CD8-positive, alpha-beta memory T cell (primary cell): ENCODE measurements around the gene ZNF69. TPM values are rescaled to one million over a fixed set of nuclear protein-coding genes. Genes with fewer than 3 reads are reported as not detected.
"Not testable (repeated sequence)": the region's sequence is repeated elsewhere in the genome, so short reads cannot be mapped to it uniquely, and the experiment has no call there.

Experiments used
- CTCF ChIA-PET: fragments of 350-600 bp; sonication (Branson Sonifier 250); formaldehyde crosslinking; loops from one replicate; lab custom pipeline; 2021; ENCODE audit warnings: antibody characterized with exemption; lab: Charles Lee
- POLR2A ChIA-PET: fragments of 350-600 bp; sonication (Branson Sonifier 250); formaldehyde crosslinking; loops from one replicate; lab custom pipeline; 2021; ENCODE audit warnings: antibody characterized with exemption; lab: Charles Lee
- DNase-seq, 5 donors: peaks; one replicate each; pipeline versions ENCODE4 v3.0.0 to v3.0.0-alpha.2; 2020 to 2022; ENCODE audit warnings: mixed read lengths in 1 of 5
- H3K27ac ChIP-seq: one replicate; pipeline ENCODE4 v1.7.0; 2013; ENCODE audit warnings: low read depth, mild to moderate bottlenecking, low read length, moderate library complexity
- H3K27me3 ChIP-seq: 2 replicates; pipeline ENCODE4 v1.7.0; 2013; ENCODE audit warnings: low read length, mild to moderate bottlenecking; ENCODE audit not compliant: insufficient read depth, poor library complexity, severe bottlenecking
- H3K36me3 ChIP-seq: 2 replicates; pipeline ENCODE4 v1.7.0; 2013; ENCODE audit warnings: mild to moderate bottlenecking, low read length, moderate library complexity; ENCODE audit not compliant: insufficient read depth
- H3K4me1 ChIP-seq: 2 replicates; pipeline ENCODE4 v1.7.0; 2013; ENCODE audit warnings: mild to moderate bottlenecking, low read length, moderate library complexity; ENCODE audit not compliant: insufficient read depth
- H3K4me3 ChIP-seq: 2 replicates; pipeline ENCODE4 v1.7.0; 2013; ENCODE audit warnings: mild to moderate bottlenecking, low read length
- H3K9me3 ChIP-seq: 2 replicates; pipeline ENCODE4 v1.7.0; 2013; ENCODE audit warnings: mild to moderate bottlenecking, low read length
- H3K27ac Mint-ChIP-seq, 8 donors: one replicate each; pipeline ENCODE4 v1.8.0; 2020 to 2021; ENCODE audit warnings: mixed read lengths in 8 of 8, mild to moderate bottlenecking in 6 of 8, inconsistent platforms in 3 of 8, moderate library complexity in 3 of 8
- H3K27me3 Mint-ChIP-seq, 2 donors: one replicate each; pipeline ENCODE4 v1.8.0; 2020 to 2021; ENCODE audit warnings: mixed read lengths in 2 of 2, mild to moderate bottlenecking in 1 of 2, moderate library complexity in 1 of 2
- H3K36me3 Mint-ChIP-seq, 3 donors: one replicate each; pipeline ENCODE4 v1.8.0; 2020 to 2021; ENCODE audit warnings: mixed read lengths in 3 of 3, inconsistent platforms in 1 of 3, mild to moderate bottlenecking in 1 of 3
- H3K4me1 Mint-ChIP-seq, 3 donors: one replicate each; pipeline ENCODE4 v1.8.0; 2020 to 2021; ENCODE audit warnings: mixed read lengths in 3 of 3, inconsistent platforms in 1 of 3, mild to moderate bottlenecking in 1 of 3
- H3K4me3 Mint-ChIP-seq, 7 donors: one replicate each; pipeline ENCODE4 v1.8.0; 2020 to 2021; ENCODE audit warnings: mixed read lengths in 7 of 7, mild to moderate bottlenecking in 6 of 7, moderate library complexity in 4 of 7, inconsistent platforms in 2 of 7
- H3K9me3 Mint-ChIP-seq, 5 donors: one replicate each; pipeline ENCODE4 v1.8.0; 2020 to 2022; ENCODE audit warnings: mixed read lengths in 5 of 5, mild to moderate bottlenecking in 3 of 5, moderate library complexity in 2 of 5, inconsistent platforms in 1 of 5
- polyA plus RNA-seq: library from polyadenylated mRNA; unstranded; fragments of 300-500 nt; fragmentation: Illumina TruSeq; gene quantifications from one replicate; pipeline ENCODE4 v1.2.3, GENCODE V29; 2021
- total RNA-seq, 2 experiments: library from RNA; stranded (reverse); gene quantifications; one replicate each; pipeline ENCODE4 v1.2.3, GENCODE V29; 2021

Gene ZNF69
- total and polyA plus RNA-seq, 3 experiments from 2014 or later: 1.8 to 4.1 (median 2.0) TPM

DNA sequence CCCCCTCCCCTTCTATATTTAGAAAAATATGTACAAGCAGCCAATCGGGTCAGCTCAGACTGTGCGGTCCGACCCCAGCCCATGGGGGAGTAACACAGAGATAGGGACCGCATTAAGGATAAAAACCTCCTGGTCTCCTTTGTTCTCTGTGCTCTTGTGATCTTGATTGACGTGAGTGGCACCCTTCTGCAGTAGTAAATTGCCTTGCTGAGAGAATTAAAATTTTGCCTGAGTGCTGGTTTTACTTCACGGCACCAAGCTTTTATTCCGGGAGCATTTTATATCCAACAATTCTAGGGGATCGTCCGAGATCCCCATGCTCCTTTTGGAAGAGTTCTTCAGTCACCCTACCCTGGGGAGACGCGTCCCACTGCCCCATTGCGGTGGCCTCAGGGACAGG lies 7.0 kb upstream of the ZNF69 start:
- peak overlapping the region in 1 of 8 donors; percentile 9 for H3K27ac Mint-ChIP-seq
- H3K9me3 Mint-ChIP-seq: peaks cover 0 to 2% (median 0%) of the 10 kb centered on the region in 5 donors
- H3K27me3 ChIP-seq: no peaks in the 10 kb centered on the region
- H3K4me3 ChIP-seq: no peak overlapping the region
- ChIA-PET POLR2A (interaction anchor here (1.0 kb wide), 1 partner anchor 44 kb away, joined by 3 read pairs; no protein-coding TSS in a partner anchor), CTCF (interaction anchor here (0.8 to 7.5 kb wide), 7 partner anchors 10 to 282 kb away, joined by 3 to 43 read pairs (median 3); partner anchors contain the start of genes ZNF136, ZNF20, ZNF491 and ZNF700)
- DNase-seq: no peak
- peaks cover 0 to 2% (median 2%) of the 10 kb centered on the region in 3 donors for H3K4me1 Mint-ChIP-seq
- H3K36me3 Mint-ChIP-seq: no peaks in the 10 kb centered on the region
- H3K4me1 ChIP-seq: no peaks in the 10 kb centered on the region
- no peaks in the 10 kb centered on the region for H3K36me3 ChIP-seq
- no peak overlapping the region for H3K27ac ChIP-seq
- no peaks in the 10 kb centered on the region for H3K9me3 ChIP-seq
- peaks cover 0 to 4% of the 10 kb centered on the region in 2 donors for H3K27me3 Mint-ChIP-seq
- no peak overlapping the region for H3K4me3 Mint-ChIP-seq

DNA sequence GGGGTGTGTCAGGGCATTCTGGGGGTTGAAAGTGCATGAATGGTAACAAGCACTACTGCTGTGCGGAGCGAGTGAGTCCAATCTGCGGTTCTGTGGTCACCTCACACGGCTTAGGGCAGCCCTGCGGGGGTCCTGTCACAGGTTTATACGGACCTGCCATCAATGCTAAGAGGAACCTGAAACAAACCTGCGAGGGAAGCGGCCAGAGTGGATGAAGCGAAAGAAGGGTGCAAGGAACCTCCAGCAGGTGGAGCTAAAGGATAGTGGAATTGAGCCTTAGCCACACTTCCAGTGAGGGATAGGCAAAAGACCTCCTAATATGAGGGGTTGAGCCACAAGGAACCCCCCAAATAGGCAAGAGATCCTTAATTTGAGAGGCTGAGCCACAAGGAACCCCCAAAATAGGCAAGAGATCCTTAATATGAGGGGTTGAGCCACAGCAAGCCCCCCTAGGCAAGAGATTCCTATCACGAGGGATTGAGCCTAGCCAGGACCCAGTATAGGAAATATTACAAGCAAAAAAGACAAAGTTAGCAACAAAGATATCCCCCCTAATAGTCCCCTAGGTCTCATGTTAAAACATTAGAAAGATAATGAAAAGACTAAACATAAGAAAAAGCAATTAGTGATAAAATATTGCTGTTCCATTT lies 6.3 kb upstream of the ZNF69 start:
- Mint-ChIP-seq H3K27me3 (peaks cover 0 to 4% of the 10 kb centered on the region in 2 donors), H3K36me3 (peaks cover 0 to 2% (median 0%) of the 10 kb centered on the region in 3 donors), H3K27ac (peak overlapping the region in 1 of 8 donors; percentile 5), H3K9me3 (peaks cover 0 to 2% (median 0%) of the 10 kb centered on the region in 5 donors), H3K4me1 (peaks cover 0 to 2% (median 2%) of the 10 kb centered on the region in 3 donors), H3K4me3 (peak overlapping the region in 1 of 7 donors; percentile 42)
- Histone ChIP-seq H3K36me3 (no peaks in the 10 kb centered on the region), H3K4me3 (no peak overlapping the region), H3K9me3 (no peaks in the 10 kb centered on the region), H3K27ac (no peak overlapping the region), H3K4me1 (no peaks in the 10 kb centered on the region), H3K27me3 (no peaks in the 10 kb centered on the region)
- POLR2A ChIA-PET: interaction anchor here (1.0 kb wide), 1 partner anchor 43 kb away, joined by 3 read pairs; no protein-coding TSS in a partner anchor
- CTCF ChIA-PET: interaction anchor here (1.0 to 7.5 kb wide), 3 partner anchors 10 to 258 kb away, joined by 3 to 43 read pairs (median 12); partner anchors contain the start of genes ZNF20 and ZNF700
- peak; percentile 29 to 69 (median 45) for DNase-seq

DNA sequence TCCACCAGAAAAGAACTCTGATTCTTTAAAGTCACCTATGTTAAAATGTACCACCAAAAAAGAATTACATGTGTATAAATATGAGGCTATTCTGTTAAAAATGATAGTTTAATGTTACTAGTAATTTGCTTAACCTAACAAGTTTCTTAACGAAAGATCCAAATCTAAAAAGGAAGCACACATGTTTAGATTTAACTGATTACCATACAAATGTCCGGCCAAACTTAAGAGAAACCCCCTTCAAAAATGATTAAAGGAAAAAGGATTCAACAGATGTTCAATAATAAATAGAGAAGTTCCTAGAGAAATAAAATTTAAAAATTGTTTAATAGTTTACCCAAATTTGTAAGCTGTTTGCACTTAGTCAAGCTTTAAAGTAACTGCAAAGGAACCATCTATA lies 5.0 kb upstream of the ZNF69 start:
- Mint-ChIP-seq H3K27ac (no peak overlapping the region), H3K9me3 (peaks cover 0 to 2% (median 0%) of the 10 kb centered on the region in 5 donors), H3K36me3 (peaks cover 0 to 3% (median under 1%) of the 10 kb centered on the region in 3 donors), H3K4me1 (peaks cover 6 to 8% (median 7%) of the 10 kb centered on the region in 3 donors), H3K4me3 (no peak overlapping the region), H3K27me3 (peaks cover 0 to 3% of the 10 kb centered on the region in 2 donors)
- H3K27ac ChIP-seq: no peak overlapping the region
- ChIA-PET POLR2A (no interaction called here), CTCF (interaction anchor here (1.0 to 7.5 kb wide), 4 partner anchors 41 to 257 kb away, joined by 3 to 43 read pairs (median 8); partner anchors contain the start of genes ZNF20 and ZNF491)
- no peaks in the 10 kb centered on the region for H3K27me3 ChIP-seq
- H3K4me1 ChIP-seq: peaks cover 5% of the 10 kb centered on the region
- no peaks in the 10 kb centered on the region for H3K36me3 ChIP-seq
- H3K4me3 ChIP-seq: no peak overlapping the region
- DNase-seq: no peak
- H3K9me3 ChIP-seq: no peaks in the 10 kb centered on the region

DNA sequence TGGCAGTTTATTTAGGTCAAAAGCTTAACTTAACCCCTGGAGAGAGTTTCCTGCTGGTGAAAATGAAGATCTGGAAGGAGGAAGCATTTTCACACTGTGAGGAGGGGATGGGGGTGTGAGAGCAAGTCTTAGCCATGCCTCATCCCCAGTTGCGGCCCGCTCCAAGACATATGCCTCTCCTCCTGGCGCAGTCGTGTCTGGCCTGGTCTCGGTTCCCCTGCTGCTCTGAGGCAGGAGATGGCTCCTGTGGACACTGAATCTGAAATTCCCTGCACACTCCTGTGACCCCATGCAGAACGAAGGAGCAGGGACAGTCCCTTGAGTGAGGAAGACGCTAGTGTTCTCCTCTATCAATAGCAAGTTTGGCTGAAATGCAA lies 360 bp upstream of the ZNF69 start:
- peaks cover 0 to 3% (median 3%) of the 10 kb centered on the region in 3 donors for H3K36me3 Mint-ChIP-seq
- H3K4me1 Mint-ChIP-seq: peaks cover 20 to 29% (median 25%) of the 10 kb centered on the region in 3 donors
- no peaks in the 10 kb centered on the region for H3K36me3 ChIP-seq
- H3K9me3 ChIP-seq: no peaks in the 10 kb centered on the region
- no peak overlapping the region for H3K27ac ChIP-seq
- no peaks in the 10 kb centered on the region for H3K27me3 ChIP-seq
- H3K4me3 Mint-ChIP-seq: peak overlapping the region; percentile 86 to 93 (median 88)
- peaks cover 0 to 4% of the 10 kb centered on the region in 2 donors for H3K27me3 Mint-ChIP-seq
- no peaks in the 10 kb centered on the region for H3K9me3 Mint-ChIP-seq
- peak overlapping the region in 7 of 8 donors; percentile 67 to 92 (median 88) for H3K27ac Mint-ChIP-seq
- ChIA-PET CTCF (no interaction called here), POLR2A (no interaction called here)
- H3K4me1 ChIP-seq: peaks cover 11% of the 10 kb centered on the region
- H3K4me3 ChIP-seq: peak overlapping the region; percentile 82
- DNase-seq: no peak

DNA sequence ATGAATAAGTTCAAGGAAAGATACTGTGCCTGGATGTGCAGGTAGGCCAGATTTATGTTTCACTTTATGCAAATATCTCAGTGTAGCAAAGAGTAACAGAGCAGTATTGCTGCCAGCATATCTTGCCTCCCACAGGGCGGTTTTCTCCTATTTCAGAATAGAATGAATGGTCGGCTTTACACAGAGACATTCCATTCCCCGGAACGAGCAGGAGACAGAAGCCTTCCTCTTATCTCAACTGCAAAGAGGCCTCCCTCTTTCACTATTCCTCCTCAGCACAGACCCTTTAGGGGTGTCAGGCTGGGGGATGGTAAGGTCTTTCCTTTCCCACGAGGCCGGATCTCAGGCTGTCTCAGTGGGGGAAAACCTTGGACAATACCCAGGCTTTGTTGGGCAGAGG lies 2.3 kb downstream of the ZNF69 start:
- H3K27me3 ChIP-seq, H3K4me3 ChIP-seq, CTCF ChIA-PET, H3K36me3 ChIP-seq, DNase-seq, H3K27me3 Mint-ChIP-seq, H3K9me3 ChIP-seq, H3K27ac ChIP-seq, H3K9me3 Mint-ChIP-seq, POLR2A ChIA-PET: not testable (repeated sequence)
- peaks cover 20 to 29% (median 25%) of the 10 kb centered on the region in 3 donors for H3K4me1 Mint-ChIP-seq
- H3K27ac Mint-ChIP-seq: peak overlapping the region in 1 of 8 donors; percentile 66
- H3K4me1 ChIP-seq: peaks cover 11% of the 10 kb centered on the region
- H3K36me3 Mint-ChIP-seq: peaks cover 0 to 13% (median 6%) of the 10 kb centered on the region in 3 donors
- peak overlapping the region in 6 of 7 donors; percentile 2 to 88 (median 33) for H3K4me3 Mint-ChIP-seq

DNA sequence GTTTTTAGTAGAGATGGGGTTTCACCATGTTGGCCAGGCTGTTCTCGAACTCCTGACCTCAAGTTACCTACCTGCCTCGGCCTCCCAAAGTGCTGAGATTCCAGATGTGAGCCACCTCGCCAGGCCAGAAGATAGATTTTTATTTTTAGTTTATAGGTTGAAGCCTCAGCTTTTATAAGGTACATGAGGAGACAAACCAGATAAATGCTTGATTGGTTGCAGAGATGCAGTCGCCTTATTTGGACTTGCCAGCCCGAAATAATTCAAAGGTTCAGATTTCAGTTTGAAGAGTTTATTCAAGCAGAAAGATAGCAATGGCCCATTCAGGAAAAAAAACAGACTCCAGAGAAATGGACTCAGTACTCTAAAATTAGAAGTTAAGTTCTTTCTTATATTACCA lies 3.1 kb downstream of the ZNF69 start:
- POLR2A ChIA-PET: no interaction called here
- peaks cover 0 to 3% (median 0%) of the 10 kb centered on the region in 5 donors for H3K9me3 Mint-ChIP-seq
- H3K27me3 ChIP-seq: no peaks in the 10 kb centered on the region
- H3K27me3 Mint-ChIP-seq: peaks cover 0 to 4% of the 10 kb centered on the region in 2 donors
- no peak overlapping the region for H3K4me3 ChIP-seq
- H3K4me1 Mint-ChIP-seq: peaks cover 20 to 33% (median 25%) of the 10 kb centered on the region in 3 donors
- no peak overlapping the region for H3K27ac Mint-ChIP-seq
- no peaks in the 10 kb centered on the region for H3K36me3 ChIP-seq
- H3K4me3 Mint-ChIP-seq: no peak overlapping the region
- peaks cover 11% of the 10 kb centered on the region for H3K4me1 ChIP-seq
- H3K27ac ChIP-seq: no peak overlapping the region
- CTCF ChIA-PET: no interaction called here
- peaks cover 4 to 20% (median 11%) of the 10 kb centered on the region in 3 donors for H3K36me3 Mint-ChIP-seq
- no peak for DNase-seq
- H3K9me3 ChIP-seq: no peaks in the 10 kb centered on the region

DNA sequence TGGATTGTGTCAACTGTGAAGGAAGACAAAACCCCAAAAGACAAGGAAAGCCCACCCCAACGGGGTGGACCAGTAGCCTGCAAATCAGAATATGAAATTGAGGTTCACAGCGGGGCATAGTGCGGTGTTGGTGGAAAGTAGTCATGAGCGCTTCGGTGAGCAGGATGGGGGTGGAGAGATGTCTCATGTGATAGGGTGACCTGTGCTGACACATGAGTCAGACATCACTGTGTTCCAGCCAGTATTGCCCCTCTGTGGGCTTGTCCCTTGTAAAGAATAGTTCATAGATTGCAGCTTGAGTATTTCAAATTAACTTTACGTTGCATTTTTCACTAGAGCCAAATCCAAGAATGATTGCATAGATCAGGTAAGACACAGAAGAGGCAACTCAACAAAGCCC lies 7.3 kb downstream of the ZNF69 start:
- Histone ChIP-seq H3K9me3 (no peaks in the 10 kb centered on the region), H3K4me1 (no peaks in the 10 kb centered on the region), H3K36me3 (no peaks in the 10 kb centered on the region), H3K27me3 (no peaks in the 10 kb centered on the region), H3K4me3 (no peak overlapping the region), H3K27ac (no peak overlapping the region)
- no peaks in the 10 kb centered on the region for H3K27me3 Mint-ChIP-seq
- H3K4me3 Mint-ChIP-seq: no peak overlapping the region
- peaks cover 0 to 5% (median 1%) of the 10 kb centered on the region in 3 donors for H3K4me1 Mint-ChIP-seq
- H3K9me3 Mint-ChIP-seq: peaks cover 4 to 21% (median 9%) of the 10 kb centered on the region in 5 donors
- no peak for DNase-seq
- no peak overlapping the region for H3K27ac Mint-ChIP-seq
- ChIA-PET POLR2A (no interaction called here), CTCF (interaction anchor here (0.6 kb wide), 1 partner anchor 33 kb away, joined by 3 read pairs; no protein-coding TSS in a partner anchor)
- peaks cover 9 to 38% (median 14%) of the 10 kb centered on the region in 3 donors for H3K36me3 Mint-ChIP-seq

DNA sequence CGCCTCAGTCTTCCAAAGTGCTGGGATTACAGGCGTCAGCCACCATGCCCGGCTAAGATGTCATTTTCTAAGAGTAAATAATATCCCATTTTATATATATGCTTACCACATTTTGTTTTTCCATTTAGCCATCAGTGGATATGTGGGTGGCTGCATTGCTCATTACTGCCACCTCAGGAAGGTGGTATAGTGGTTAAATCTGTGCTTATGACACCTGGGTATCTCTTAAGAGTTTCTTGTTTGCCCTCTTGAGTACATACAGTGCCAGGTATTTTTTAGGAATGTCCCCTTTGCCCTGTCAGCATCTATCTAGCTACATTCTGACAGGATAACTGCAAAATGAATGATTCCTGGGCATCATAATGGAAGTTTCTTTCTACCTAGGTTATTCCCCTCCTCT lies 14.6 kb downstream of the ZNF69 start:
- H3K9me3 Mint-ChIP-seq: peaks cover 23 to 86% (median 67%) of the 10 kb centered on the region in 5 donors
- no peak for DNase-seq
- H3K27ac ChIP-seq: no peak overlapping the region
- no peak overlapping the region for H3K4me3 ChIP-seq
- no peaks in the 10 kb centered on the region for H3K27me3 ChIP-seq
- ChIA-PET POLR2A (no interaction called here), CTCF (no interaction called here)
- no peak overlapping the region for H3K27ac Mint-ChIP-seq
- peaks cover 12% of the 10 kb centered on the region for H3K36me3 ChIP-seq
- H3K27me3 Mint-ChIP-seq: no peaks in the 10 kb centered on the region
- H3K36me3 Mint-ChIP-seq: peaks cover 13 to 70% (median 53%) of the 10 kb centered on the region in 3 donors
- H3K4me3 Mint-ChIP-seq: no peak overlapping the region
- H3K9me3 ChIP-seq: peaks cover 43% of the 10 kb centered on the region
- H3K4me1 ChIP-seq: no peaks in the 10 kb centered on the region
- no peaks in the 10 kb centered on the region for H3K4me1 Mint-ChIP-seq
